ENCODE data around the gene ADGRV1.

DNA sequence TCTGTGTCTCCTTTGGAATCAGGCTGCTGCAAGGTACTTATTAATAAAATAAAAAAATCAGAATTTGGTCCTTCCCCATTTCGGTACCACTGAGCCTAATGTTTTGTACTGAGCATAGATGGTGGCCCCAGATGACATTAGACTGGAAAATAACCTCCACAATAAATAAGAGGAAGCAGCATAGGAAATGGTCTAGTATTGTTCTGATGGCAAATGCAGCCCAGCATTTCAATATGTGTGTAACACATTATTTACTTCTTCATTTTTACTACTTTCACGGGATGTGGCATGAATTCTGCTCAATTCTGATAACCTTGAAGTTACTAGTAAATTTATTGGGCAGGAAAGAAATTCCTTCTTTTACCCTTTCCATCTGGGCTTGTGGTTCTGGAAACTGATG is 295.6 kb downstream of the ADGRV1 start:
- TF ChIP-seq, protein P1, sequence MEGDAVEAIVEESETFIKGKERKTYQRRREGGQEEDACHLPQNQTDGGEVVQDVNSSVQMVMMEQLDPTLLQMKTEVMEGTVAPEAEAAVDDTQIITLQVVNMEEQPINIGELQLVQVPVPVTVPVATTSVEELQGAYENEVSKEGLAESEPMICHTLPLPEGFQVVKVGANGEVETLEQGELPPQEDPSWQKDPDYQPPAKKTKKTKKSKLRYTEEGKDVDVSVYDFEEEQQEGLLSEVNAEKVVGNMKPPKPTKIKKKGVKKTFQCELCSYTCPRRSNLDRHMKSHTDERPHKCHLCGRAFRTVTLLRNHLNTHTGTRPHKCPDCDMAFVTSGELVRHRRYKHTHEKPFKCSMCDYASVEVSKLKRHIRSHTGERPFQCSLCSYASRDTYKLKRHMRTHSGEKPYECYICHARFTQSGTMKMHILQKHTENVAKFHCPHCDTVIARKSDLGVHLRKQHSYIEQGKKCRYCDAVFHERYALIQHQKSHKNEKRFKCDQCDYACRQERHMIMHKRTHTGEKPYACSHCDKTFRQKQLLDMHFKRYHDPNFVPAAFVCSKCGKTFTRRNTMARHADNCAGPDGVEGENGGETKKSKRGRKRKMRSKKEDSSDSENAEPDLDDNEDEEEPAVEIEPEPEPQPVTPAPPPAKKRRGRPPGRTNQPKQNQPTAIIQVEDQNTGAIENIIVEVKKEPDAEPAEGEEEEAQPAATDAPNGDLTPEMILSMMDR (IDR thresholded peaks at IDR 0.05; ENCODE audit: insufficient read depth, low read length, poor library complexity, severe bottlenecking): no peak
- no peak for TF ChIP-seq EZH2phosphoT487 (conservative IDR thresholded peaks at IDR 0.05; ENCODE audit: low read length)

Data from SU-DHL-6 (cell line).